Endothelial cell (in vitro differentiated cells): Measurements from ENCODE around the gene NAT8L. TPM values are rescaled to one million over a fixed set of nuclear protein-coding genes. Genes with fewer than 3 reads are reported as not detected.

ENCODE experiments used
- DNase-seq: peaks from one replicate; pipeline ENCODE4 v3.0.0; 2021; ENCODE audit warnings: low spot score
- H3K27ac Mint-ChIP-seq: one replicate; pipeline ENCODE4 v1.8.0; 2021; ENCODE audit warnings: mixed read lengths, inconsistent platforms; ENCODE audit not compliant: unreplicated experiment
- H3K27me3 Mint-ChIP-seq: one replicate; pipeline ENCODE4 v1.8.0; 2021; ENCODE audit warnings: mild to moderate bottlenecking, moderate library complexity, mixed read lengths, inconsistent platforms; ENCODE audit not compliant: unreplicated experiment
- H3K36me3 Mint-ChIP-seq: one replicate; pipeline ENCODE4 v1.8.0; 2021; ENCODE audit warnings: mild to moderate bottlenecking, low read depth, mixed read lengths, inconsistent platforms; ENCODE audit not compliant: unreplicated experiment
- H3K4me1 Mint-ChIP-seq: one replicate; pipeline ENCODE4 v1.8.0; 2021; ENCODE audit warnings: mild to moderate bottlenecking, mixed read lengths, inconsistent platforms; ENCODE audit not compliant: unreplicated experiment
- H3K4me3 Mint-ChIP-seq: one replicate; pipeline ENCODE4 v1.8.0; 2021; ENCODE audit warnings: mild to moderate bottlenecking, mixed read lengths, inconsistent platforms; ENCODE audit not compliant: unreplicated experiment
- H3K9me3 Mint-ChIP-seq: one replicate; pipeline ENCODE4 v1.8.0; 2021; ENCODE audit warnings: mixed read lengths, inconsistent platforms; ENCODE audit not compliant: unreplicated experiment
- CTCF ChIP-seq: fragments of 200-600 bp; sonication (generic); IDR thresholded peaks from one replicate; pipeline ENCODE4 v1.5.0; 2021; ENCODE audit warnings: antibody characterized with exemption; ENCODE audit not compliant: unreplicated experiment
- total RNA-seq: library from RNA; stranded (reverse); fragmentation: NEBNext Ultra II Directional; extraction: Animal tissue kit (Norgen Biotek cat#: 25700); gene quantifications from one replicate; pipeline ENCODE4 v1.2.1, GENCODE V29; 2021; ENCODE audit not compliant: unreplicated experiment

The NAT8L gene
- total RNA-seq, 1 donor from 2014 or later = 0.36 TPM

DNA sequence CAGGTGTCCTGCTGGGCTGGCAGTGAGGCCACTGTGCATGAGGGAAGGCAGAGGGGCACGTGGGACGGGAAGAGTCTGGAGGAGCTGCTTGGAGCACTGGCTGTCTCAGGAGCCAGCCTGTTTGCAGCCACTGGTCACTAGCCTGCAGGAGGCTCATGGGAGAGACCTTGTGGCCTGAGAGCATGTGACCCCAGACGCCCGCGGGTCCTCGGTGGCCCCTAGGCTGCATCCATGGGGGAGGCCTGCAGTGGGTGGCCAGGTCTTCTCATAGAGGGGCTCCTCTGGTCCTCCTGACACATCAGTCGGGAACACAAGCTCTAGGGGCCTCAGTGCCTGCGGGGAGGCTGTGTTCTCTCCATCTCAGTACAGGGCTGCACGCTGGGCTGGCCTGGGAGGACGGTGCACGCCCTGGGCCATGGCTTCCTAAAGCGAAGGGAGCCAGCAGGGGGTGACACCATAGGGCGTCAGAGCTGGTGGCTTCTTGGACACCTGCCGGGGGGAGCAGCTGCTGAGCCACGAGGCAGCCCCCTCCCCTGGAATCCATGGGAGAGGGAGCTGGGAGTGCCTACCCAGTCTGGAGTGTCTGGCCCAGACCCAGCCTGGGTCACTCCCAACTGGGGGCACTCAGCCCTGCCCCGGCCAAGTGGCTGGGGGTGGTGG, 12.3 kb downstream of the NAT8L start:
- no peaks in the 10 kb centered on the region for H3K4me1 Mint-ChIP-seq
- no peak for DNase-seq
- TF ChIP-seq CTCF = no peak
- no peak overlapping the region for H3K4me3 Mint-ChIP-seq
- no peaks in the 10 kb centered on the region for H3K36me3 Mint-ChIP-seq
- H3K27me3 Mint-ChIP-seq = peaks cover 8% of the 10 kb centered on the region
- H3K9me3 Mint-ChIP-seq = no peaks in the 10 kb centered on the region
- peak overlapping the region; percentile 48 for H3K27ac Mint-ChIP-seq

DNA sequence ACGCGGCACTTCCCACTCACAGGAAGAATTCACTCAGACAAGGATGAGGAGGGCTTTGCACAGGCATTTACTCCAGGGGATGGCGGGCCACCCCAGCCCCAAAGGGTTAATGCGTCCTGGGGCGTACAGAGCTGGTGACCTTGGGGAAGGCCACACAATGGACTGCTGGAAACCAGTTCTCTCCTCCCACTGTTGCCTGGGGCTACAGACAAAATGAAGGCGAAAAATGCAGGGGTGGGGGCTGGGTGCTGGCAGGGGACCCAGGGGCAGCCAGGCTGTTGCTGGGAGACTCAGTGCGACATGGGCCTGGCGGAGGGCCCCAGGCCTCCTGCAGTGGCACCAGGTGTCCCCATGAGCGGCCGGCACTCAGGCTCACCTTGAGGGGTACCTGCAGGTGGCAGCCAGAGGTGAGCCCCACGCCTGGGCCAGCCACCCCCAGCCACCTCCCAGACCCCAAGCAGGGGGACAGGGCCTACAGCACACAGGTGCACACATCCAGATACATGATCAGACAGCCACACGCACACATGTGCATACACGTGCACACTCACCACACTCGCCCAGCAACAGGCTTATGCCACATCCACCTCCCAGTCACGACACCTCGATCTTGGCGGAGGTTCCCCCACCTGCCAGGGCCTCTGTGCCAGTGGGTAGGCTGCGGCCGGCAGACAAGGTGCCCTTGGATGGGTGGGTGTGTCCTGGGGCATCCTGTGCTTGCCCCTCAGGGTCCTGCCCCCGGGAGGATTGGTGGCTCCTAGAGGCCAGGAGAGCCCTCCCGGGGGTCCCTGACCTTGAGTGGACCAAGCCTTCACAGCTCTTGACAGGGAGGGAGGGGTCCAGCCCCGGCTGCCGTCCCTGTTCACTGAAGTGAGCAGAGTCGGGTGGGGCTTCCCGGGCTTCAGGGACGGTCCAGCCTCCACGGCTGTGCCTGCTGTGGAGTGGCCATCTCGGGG, 13.1 kb downstream of the NAT8L start:
- no peak for TF ChIP-seq CTCF

DNA sequence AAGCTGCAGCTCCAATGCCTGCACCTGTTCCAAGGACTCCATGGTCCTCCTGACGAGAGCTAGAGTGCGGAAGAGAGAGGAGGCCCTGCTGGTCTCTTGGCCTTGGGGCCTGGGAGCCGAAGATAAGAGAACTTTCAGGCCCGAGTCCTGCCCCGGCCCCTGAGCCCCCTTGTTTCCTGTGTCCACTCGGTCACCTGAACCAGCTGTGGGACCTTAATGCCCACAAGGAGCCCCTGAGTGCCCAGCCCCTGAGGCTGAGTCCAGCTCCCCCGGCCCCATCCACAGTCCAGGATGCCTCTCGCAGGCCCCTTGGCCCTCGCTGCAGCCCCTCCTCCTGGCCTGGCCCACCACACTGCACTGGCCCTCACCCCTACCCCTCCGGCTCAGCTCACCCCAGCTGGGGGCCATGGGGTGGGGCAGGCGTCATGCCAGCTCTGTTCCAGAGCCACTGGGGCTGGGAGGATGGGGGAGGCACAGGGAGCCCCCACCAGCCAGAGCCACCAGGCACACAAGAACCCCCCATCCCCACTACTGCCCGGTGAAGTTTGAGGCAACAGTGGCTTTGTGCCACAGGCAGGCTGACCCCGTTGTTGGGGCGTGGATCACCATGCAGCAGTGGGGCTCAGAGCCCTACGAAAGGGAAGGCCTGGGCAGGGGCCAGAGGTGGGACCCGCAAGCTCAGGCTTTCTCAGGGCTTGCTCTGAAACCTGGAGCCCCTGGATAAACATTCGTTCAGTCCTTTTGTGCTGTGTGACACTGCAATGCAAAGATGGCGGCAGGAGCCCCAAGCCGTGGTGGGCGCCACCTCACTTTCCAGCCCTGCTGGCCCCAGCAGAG, 14.1 kb downstream of the NAT8L start:
- H3K9me3 Mint-ChIP-seq = no peaks in the 10 kb centered on the region
- DNase-seq = no peak
- H3K4me1 Mint-ChIP-seq = no peaks in the 10 kb centered on the region
- no peak overlapping the region for H3K4me3 Mint-ChIP-seq
- H3K27me3 Mint-ChIP-seq = peaks cover 3% of the 10 kb centered on the region
- no peak for TF ChIP-seq CTCF
- H3K27ac Mint-ChIP-seq = no peak overlapping the region
- no peaks in the 10 kb centered on the region for H3K36me3 Mint-ChIP-seq

More for the DNA sequence above, 13.1 kb downstream of the NAT8L start:
- no peak overlapping the region for H3K27ac Mint-ChIP-seq
- H3K4me3 Mint-ChIP-seq = no peak overlapping the region
- H3K27me3 Mint-ChIP-seq = peaks cover 8% of the 10 kb centered on the region
- no peak for DNase-seq
- H3K4me1 Mint-ChIP-seq = no peaks in the 10 kb centered on the region
- no peaks in the 10 kb centered on the region for H3K9me3 Mint-ChIP-seq
- H3K36me3 Mint-ChIP-seq = no peaks in the 10 kb centered on the region

DNA sequence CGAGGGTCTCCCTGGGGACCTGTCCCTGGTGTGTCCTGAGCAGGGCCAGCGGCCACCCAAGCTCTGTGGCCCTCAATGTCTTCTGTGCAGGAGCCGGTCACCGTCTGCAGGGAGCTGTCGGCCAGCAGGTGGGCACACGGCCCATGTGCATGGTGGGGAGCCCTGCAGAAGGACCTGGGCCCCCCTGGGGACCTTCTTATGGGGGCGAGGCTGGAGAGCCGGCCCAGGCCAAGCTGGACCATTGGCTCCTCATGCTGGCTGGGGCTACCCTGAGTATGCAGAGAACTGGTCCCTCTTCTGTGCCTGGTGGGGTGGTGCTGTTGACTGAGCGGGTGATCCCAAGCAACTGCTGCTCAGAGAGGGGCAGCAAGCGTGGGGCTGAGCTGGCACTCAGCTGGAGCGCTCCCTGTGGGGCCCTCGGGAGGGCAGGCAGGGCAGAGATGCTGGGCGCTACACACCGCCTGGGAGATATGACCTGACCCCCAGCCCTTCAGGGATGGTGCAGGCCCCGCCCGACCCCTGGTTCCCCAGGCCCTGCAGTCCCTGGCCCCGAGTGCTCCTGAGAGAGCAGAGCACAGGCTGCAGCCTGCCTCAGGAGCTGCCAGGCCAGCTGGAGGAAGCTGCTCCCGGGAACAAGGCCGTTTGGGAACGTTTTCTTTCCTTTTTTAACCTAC, 14.8 kb downstream of the NAT8L start:
- peak; percentile 1 for DNase-seq
- no peak for TF ChIP-seq CTCF
- H3K4me3 Mint-ChIP-seq = no peak overlapping the region
- H3K27me3 Mint-ChIP-seq = peaks cover 2% of the 10 kb centered on the region
- no peak overlapping the region for H3K27ac Mint-ChIP-seq
- no peaks in the 10 kb centered on the region for H3K9me3 Mint-ChIP-seq
- H3K4me1 Mint-ChIP-seq = no peaks in the 10 kb centered on the region
- H3K36me3 Mint-ChIP-seq = no peaks in the 10 kb centered on the region
